Large intestine (tissue), 3 donors: ENCODE results near the gene NDUFA3. TPM values are rescaled to one million over a fixed set of nuclear protein-coding genes. Genes with fewer than 3 reads are reported as not detected.

Experiments
- DNase-seq, 2 donors: peaks; one replicate each; pipeline versions ENCODE4 v3.0.0 to v3.0.0-alpha.2; 2013
- H3K27ac ChIP-seq: one replicate; pipeline ENCODE4 v1.5.1; 2013; ENCODE audit warnings: low read length
- H3K27me3 ChIP-seq: 2 replicates; pipeline ENCODE4 v1.6.1; 2013; ENCODE audit warnings: low read length; ENCODE audit not compliant: control insufficient read depth, insufficient read depth
- H3K36me3 ChIP-seq: 2 replicates; pipeline ENCODE4 v1.6.1; 2013; ENCODE audit warnings: low read length; ENCODE audit not compliant: control insufficient read depth, insufficient read depth
- H3K4me1 ChIP-seq: one replicate; pipeline ENCODE4 v1.6.1; 2013; ENCODE audit warnings: low read length; ENCODE audit not compliant: control insufficient read depth, insufficient read depth
- H3K4me3 ChIP-seq: one replicate; pipeline ENCODE4 v1.5.1; 2013; ENCODE audit warnings: low read length
- H3K9me3 ChIP-seq: one replicate; pipeline ENCODE4 v1.6.1; 2013; ENCODE audit warnings: mild to moderate bottlenecking, low read depth, low read length, moderate library complexity; ENCODE audit not compliant: control insufficient read depth
- WGBS: methylation state at CpG from one replicate; pipeline ENCODE4 v1.1.5; 2013; ENCODE audit warnings: low lambda C conversion rate; ENCODE audit not compliant: insufficient coverage; 5-methylcytosine and 5-hydroxymethylcytosine counted together
- polyA plus RNA-seq: library from polyadenylated mRNA; unstranded; fragments of 120-200 nt; gene quantifications from one replicate; pipeline ENCODE4 v1.2.1, GENCODE V29; 2013

NDUFA3 gene
- polyA plus RNA-seq, 1 donor: 132 TPM

- H3K27me3 ChIP-seq: no peaks in the 10 kb centered on the region
- peaks cover 31% of the 10 kb centered on the region for H3K36me3 ChIP-seq
- no CpG with 5 or more reads among the region's 103 CpGs for WGBS
- H3K9me3 ChIP-seq: no peaks in the 10 kb centered on the region
- H3K27ac ChIP-seq: peak within 1 kb of the TSS; percentile 63
- H3K4me1 ChIP-seq: peaks cover 25% of the 10 kb centered on the region
- DNase-seq: peak in 1 of 2 donors; percentile 30
- peak within 1 kb of the TSS; percentile 72 for H3K4me3 ChIP-seq
Observed at GRCh38 chr19:54137699-54138488, 35.2 kb downstream of the NDUFA3 start, which contains the start of gene CNOT3. Gene CNOT3, plus strand, starts transcription at chr19:54137762. Its CDS starts 5,217 bp downstream, at chr19:54142979.

GRCh38 chr19:54138489-54139256 is 36.0 kb downstream of the NDUFA3 start:
- no CpG with 5 or more reads among the region's 31 CpGs for WGBS
- H3K4me3 ChIP-seq: peak overlapping the region; percentile 72
- H3K27ac ChIP-seq: no peak overlapping the region
- peaks cover 39% of the 10 kb centered on the region for H3K36me3 ChIP-seq
- H3K4me1 ChIP-seq: peaks cover 25% of the 10 kb centered on the region
- H3K27me3 ChIP-seq: no peaks in the 10 kb centered on the region
- no peak for DNase-seq
- no peaks in the 10 kb centered on the region for H3K9me3 ChIP-seq

- DNase-seq: no peak
- Histone ChIP-seq H3K4me3 (no peak overlapping the region), H3K27me3 (no peaks in the 10 kb centered on the region), H3K9me3 (no peaks in the 10 kb centered on the region), H3K27ac (no peak overlapping the region), H3K4me1 (peaks cover 19% of the 10 kb centered on the region), H3K36me3 (peaks cover 66% of the 10 kb centered on the region)
- no CpG with 5 or more reads among the region's 3 CpGs for WGBS
Observed at GRCh38 chr19:54141356-54141755, 38.7 kb downstream of the NDUFA3 start.

- no peak for DNase-seq
- Histone ChIP-seq H3K4me1 (peaks cover 19% of the 10 kb centered on the region), H3K36me3 (peaks cover 75% of the 10 kb centered on the region), H3K9me3 (no peaks in the 10 kb centered on the region), H3K27ac (no peak overlapping the region), H3K27me3 (no peaks in the 10 kb centered on the region), H3K4me3 (no peak overlapping the region)
- WGBS: no CpG with 5 or more reads among the region's 7 CpGs
Observed at GRCh38 chr19:54142166-54142780, 39.6 kb downstream of the NDUFA3 start.

GRCh38 chr19:54145541-54146158 is 43.0 kb downstream of the NDUFA3 start:
- no peak for DNase-seq
- no peak overlapping the region for H3K27ac ChIP-seq
- H3K4me3 ChIP-seq: no peak overlapping the region
- WGBS: no CpG with 5 or more reads among the region's 28 CpGs
- peaks cover 10% of the 10 kb centered on the region for H3K4me1 ChIP-seq
- H3K9me3 ChIP-seq: no peaks in the 10 kb centered on the region
- H3K36me3 ChIP-seq: peaks cover 89% of the 10 kb centered on the region
- no peaks in the 10 kb centered on the region for H3K27me3 ChIP-seq

- Histone ChIP-seq H3K27me3 (no peaks in the 10 kb centered on the region), H3K27ac (no peak overlapping the region), H3K4me1 (no peaks in the 10 kb centered on the region), H3K4me3 (no peak overlapping the region), H3K9me3 (no peaks in the 10 kb centered on the region), H3K36me3 (peaks cover 96% of the 10 kb centered on the region)
- no peak for DNase-seq
- no CpG with 5 or more reads among the region's 3 CpGs for WGBS
Observed at GRCh38 chr19:54147676-54148075, 45.0 kb downstream of the NDUFA3 start.

- no CpG with 5 or more reads among the region's 19 CpGs for WGBS
- Histone ChIP-seq H3K4me3 (no peak overlapping the region), H3K4me1 (no peaks in the 10 kb centered on the region), H3K27ac (no peak overlapping the region), H3K9me3 (no peaks in the 10 kb centered on the region), H3K27me3 (no peaks in the 10 kb centered on the region), H3K36me3 (peaks cover 96% of the 10 kb centered on the region)
- no peak for DNase-seq
Observed at GRCh38 chr19:54148158-54148557, 45.5 kb downstream of the NDUFA3 start.

GRCh38 chr19:54149021-54149812 is 46.6 kb downstream of the NDUFA3 start:
- H3K27ac ChIP-seq: no peak overlapping the region
- H3K27me3 ChIP-seq: no peaks in the 10 kb centered on the region
- no peaks in the 10 kb centered on the region for H3K9me3 ChIP-seq
- 100% methylated on average over 3 of the region's 12 CpGs for WGBS
- no peak for DNase-seq
- H3K4me1 ChIP-seq: no peaks in the 10 kb centered on the region
- H3K4me3 ChIP-seq: no peak overlapping the region
- H3K36me3 ChIP-seq: peaks cover 95% of the 10 kb centered on the region

GRCh38 chr19:54151362-54152035 is 48.8 kb downstream of the NDUFA3 start:
- H3K4me1 ChIP-seq: no peaks in the 10 kb centered on the region
- 81% methylated on average over 4 of the region's 23 CpGs for WGBS
- H3K27ac ChIP-seq: no peak overlapping the region
- no peaks in the 10 kb centered on the region for H3K27me3 ChIP-seq
- no peak overlapping the region for H3K4me3 ChIP-seq
- H3K36me3 ChIP-seq: peaks cover 94% of the 10 kb centered on the region
- no peak for DNase-seq
- no peaks in the 10 kb centered on the region for H3K9me3 ChIP-seq
